GM19372 (cell line): ENCODE data around the gene GPX4.
"Not testable (repeated sequence)": the region's sequence is repeated elsewhere in the genome, so short reads cannot be mapped to it uniquely, and the experiment has no call there.

Source experiments
- ATAC-seq: cut with Tn5 transposase; IDR thresholded peaks from one replicate; pipeline ENCODE4 v1.9.1; 2021; ENCODE audit warnings: mild to moderate bottlenecking, low read depth, moderate library complexity; ENCODE audit not compliant: unreplicated experiment

Gene GPX4

DNA sequence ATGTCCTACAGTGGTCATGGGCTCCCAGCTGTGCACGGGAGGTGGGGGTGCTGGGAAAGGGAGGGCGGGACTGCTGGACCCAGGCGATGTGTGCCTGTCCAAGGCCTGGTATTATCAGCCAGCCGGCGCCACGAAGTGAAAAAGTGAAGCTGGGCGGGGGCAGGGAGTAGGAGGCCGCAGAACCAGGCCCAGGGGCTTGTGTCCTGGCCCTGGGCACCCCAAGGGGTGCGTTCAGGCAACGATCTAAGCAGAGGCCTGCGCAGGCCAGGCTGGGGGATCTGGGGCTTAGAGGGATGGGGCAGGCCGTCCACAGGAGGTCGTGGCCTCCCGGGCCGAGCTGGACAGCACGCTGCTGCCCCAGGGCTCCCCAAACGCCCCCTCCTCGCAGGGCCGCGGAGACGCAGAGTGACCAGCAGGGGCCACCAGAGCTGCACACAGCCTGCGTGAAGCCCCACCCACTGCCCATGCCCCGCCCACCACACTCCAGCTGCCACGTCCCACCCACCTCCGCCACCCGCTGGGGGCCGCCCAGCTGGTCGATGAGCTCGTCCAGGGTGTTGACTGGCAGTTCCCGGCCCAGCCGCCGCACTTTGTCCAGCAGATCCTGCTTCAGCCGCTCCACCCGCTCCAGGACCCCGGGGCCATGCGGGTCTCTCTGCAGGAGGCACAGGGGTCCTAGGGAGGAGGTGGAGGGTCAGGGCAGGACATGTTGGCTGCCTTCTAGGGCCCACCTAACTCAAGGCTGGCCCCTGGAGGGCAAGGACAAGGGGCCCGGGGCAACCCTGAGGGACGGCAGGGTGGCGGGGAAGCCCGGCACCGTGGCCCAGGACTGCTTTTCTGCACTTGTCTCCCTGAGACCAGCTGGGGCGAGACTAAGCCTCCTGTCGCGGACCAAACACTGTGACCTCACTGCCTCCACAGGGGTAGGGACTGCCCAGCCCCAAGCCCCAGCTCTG lies 9.5 kb downstream of the GPX4 start:
- ATAC-seq, result no peak

- no peak for ATAC-seq
Observed at GRCh38 chr19:1113986-1114483, 10.2 kb downstream of the GPX4 start.

DNA sequence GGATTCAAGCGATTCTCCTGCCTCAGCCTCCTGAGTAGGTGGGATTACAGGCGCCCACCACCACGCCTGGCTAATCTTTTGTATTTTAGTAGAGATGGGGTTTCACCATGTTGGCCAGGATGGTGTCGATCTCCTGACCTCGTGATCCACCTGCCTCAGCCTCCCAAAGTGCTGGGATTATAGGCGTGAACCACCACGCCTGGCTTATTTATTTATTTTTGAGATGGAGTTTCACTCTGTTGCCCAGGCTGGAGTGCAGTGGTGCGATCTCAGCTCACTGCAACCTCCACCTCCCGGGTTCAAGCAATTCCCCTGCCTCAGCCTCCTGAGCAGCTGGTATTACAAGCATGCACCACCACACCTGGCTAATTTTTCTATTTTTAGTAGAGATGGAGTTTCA lies 10.9 kb downstream of the GPX4 start:
- not testable (repeated sequence) for ATAC-seq

DNA sequence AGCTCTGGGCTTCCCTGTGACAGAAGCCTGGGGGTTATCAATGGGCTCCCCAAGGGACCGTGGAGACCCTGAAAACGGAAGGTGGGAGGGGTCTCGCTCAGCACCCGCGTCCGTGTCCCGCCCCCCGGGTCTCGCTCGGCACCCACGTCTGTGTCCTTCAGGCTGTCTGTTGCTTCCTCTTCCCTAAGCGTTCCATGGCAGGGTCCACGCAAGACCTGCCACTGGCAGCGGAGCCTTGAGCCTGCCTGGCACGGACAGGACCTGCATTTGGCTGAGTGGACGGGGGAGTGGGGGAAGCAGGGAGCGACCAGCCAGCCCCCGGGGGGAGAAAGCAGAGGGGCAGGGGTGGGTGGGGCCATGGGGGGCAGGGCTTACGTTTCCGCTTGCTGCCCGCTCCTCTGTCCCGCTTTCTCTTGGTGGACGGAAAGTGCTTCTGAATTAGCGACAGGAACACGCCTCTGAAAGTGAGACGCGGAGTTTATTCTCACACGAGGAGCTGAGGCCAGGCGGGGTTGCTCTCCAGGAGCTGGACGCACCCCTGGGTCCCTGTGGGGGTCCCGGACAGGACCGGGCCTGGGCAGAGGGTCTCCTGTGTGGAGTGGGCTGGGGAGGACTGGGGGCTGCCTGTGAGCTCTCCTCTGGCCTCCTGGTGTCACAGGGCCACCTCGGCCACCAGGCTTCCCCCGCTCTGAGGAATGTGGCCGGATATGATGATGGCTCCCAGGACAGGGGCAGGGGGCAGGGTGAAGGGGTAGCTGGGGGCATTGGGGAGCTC lies 12.0 kb downstream of the GPX4 start:
- ATAC-seq, result no peak

DNA sequence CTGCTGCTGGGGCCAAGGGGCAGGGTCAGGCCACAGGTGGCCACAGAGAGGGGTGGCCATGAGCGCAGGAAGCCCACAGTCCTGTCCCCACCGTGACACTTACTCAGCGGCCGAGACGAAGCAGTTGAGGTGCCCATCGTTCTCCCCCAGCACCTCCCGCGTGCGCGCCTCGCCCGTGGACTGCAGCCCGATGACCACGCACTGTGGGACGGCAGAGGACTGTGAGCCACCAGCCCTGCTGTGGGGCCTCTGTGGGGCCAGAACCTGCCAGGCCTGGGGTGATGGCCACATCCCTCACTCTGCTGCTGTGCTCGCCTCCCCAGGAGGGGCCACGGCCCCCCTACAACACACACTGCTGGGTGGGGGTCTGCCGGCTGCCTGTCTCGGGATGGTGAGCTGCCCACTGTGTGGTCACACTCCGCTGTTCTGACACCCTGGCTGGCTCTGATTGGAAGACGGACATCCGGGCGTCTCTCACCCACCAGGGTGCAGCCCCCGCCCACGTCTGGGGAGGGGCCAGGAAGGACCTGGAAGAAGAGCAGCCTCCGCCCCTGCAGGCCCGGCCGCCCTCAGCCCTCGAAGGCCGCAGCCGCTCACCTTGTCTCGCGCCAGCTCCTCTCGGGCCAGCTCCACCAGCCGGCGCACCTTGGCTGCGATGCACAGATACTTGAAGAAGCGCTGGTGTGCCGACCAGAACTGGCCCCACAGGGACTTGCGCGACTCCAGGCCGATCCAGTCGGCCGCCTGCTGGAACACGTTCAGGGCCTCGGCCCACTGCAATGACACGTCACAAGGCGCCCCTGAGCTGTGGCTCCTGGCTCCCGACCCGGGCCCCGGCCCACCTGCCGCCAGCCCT lies 13.2 kb downstream of the GPX4 start:
- ATAC-seq, result no peak

- ATAC-seq, result no peak
Observed at GRCh38 chr19:1117654-1118053, 13.9 kb downstream of the GPX4 start.

- ATAC-seq, result no peak
Observed at GRCh38 chr19:1118999-1119398, 15.2 kb downstream of the GPX4 start.

DNA sequence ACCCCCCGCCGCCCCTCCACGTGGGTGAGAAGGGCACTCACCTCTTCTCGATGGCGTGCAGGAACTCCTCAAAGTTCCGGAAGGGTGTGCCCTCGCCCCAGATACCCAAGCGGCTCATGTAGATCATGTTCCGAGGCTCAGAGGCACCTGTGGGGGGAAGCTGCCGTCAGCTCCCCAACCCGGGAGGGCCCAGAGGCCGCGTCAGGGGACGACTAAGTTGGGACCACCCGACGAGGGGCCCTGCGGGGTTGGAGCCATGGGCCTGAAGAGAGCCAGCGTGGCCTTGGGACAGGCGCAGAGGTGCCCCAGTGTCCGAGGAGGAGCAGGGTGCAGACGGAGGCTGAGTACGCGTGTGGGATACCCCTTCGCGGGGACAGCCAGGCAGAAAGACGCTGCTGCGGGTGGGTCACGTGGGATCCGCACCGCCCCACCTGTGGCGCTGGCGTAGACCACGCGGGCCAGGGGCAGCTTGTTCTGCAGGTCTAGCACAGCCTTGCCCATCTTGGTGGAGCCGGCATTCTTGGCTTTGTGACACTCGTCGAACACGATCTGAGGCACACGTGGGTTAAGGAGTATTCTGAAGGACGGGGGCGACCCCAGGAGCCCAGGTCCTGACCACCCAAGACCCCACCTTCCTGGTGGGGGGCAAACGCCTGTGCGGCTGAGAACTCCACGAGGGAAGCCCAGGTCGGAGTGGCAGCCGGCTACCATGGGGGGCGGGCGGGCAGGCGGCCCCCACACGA lies 15.9 kb downstream of the GPX4 start:
- no peak for ATAC-seq

DNA sequence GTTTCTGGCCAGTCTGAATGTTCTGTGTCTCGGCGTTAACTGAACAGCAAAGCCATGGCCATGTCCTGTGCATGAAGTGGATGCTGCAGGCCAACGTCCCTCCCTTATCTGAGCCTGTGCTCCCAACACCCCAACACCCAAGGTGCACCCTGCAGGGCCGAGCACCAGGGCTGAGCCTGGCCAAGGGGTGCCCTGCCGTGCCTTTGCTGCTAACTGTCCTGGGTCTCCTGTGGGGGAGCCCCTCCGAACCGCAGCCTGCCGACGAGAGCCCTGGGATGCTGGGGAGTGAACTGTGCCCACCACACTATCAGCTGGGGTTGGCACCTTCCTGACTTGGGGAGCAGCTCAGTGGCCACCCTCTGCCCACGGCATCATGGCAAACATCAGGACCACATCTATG lies 17.6 kb downstream of the GPX4 start:
- ATAC-seq, result no peak

DNA sequence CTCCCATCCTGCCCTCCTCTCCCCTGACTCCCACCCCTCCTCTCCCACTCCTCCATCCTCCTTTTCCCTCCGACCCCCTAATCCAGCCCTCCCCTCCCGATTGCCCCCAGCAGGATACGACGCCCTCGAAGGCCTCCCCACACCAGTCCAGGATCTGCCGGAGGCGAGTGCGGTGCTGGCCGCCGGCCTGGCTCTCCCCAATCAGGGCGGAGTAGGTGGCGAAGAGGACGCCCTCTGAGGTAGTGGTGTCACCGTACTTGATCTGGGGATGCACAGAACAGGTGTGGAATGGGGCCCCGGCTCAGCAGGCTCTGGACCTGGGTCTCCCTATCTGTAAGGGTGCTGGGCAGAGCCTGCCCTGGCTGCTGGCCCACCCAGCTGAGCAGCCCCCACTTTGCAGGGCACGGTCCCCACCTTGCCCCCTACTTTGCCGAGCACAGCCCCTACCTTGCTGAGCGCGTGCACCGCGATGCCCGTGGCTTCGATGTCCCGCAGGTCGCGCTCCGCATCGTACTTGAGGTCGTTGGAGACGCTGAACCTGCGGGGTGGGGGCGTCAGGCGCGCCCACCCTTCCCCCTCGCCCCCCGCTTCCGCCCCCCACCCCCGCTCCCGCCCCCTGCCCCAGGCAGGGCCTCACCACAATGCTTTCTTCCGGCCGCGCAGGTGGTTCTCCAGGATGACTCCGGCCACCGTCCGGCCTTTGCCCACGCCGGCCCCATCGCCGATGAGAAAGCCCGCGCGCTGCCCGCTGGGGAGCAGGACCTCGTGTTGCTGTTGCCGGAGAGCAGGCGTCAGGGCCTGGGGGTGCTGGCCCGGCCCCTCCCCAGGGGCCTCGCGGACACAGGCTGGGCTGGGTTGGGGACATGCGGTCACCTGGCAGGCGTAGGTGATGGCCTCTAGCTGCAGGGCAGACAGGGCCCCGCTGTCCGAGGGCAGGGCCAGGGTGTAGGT lies 18.5 kb downstream of the GPX4 start:
- no peak for ATAC-seq

GRCh38 chr19:1122972-1123363 lies 19.2 kb downstream of the GPX4 start:
- no peak for ATAC-seq

- no peak for ATAC-seq
Observed at GRCh38 chr19:1123381-1123780, 19.6 kb downstream of the GPX4 start.

DNA sequence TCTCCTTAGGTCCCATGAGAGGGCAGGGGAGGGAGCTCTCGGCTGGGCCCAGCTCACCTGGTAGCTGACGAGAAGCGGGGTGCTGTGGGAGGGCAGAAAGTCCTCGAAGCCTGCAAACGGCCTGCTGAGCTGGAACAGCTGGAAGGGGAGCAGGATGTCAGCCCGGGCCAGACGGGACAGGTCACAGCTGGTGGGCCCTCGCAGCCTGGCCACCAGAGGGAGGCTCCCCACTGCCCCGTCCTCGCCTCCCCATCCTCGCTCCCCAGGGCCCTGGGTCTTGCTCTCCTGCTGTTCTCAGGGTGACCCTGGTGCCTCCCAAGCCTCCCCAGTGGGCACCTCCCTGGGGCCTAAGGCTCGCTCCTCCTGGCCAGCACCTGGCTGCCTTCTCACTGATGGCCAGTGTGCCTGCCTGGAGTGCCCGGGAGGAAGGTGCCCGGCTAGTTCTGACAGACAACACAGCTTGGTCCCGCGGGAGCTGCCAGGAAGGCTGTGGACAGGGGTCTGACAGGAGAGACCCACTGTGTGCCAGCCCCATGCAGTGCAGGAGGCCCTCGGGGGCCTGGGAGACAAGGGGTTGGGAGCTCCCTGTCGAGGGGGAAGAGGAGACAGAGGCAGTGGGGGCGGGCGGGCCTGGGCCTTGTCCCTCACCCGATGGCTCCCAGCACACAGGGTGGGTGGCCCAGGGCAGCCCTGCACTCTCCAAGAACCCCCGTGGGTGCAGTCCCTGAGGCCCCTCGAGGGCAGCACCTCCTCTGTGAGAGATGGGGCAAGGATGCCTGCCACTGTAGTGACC lies 20.3 kb downstream of the GPX4 start:
- no peak for ATAC-seq

- ATAC-seq, result no peak
Observed at GRCh38 chr19:1125601-1126467, 22.0 kb downstream of the GPX4 start.

GRCh38 chr19:1126984-1127760 lies 23.4 kb downstream of the GPX4 start:
- ATAC-seq, result no peak

GRCh38 chr19:1128106-1128505 lies 24.3 kb downstream of the GPX4 start:
- no peak for ATAC-seq
